NB4 (cell line): ENCODE results near the gene DIS3L2.
"Not testable (repeated sequence)": the region's sequence is repeated elsewhere in the genome, so short reads cannot be mapped to it uniquely, and the experiment has no call there.

ENCODE experiments used
- DNase-seq: peaks from one replicate; pipeline ENCODE4 v3.0.0; 2010; ENCODE audit warnings: low read depth
- H3K4me3 ChIP-seq: one replicate; pipeline ENCODE4 v1.5.1; 2011; ENCODE audit warnings: mild to moderate bottlenecking, low read depth, low read length, moderate library complexity
- CTCF ChIP-seq: IDR thresholded peaks from one replicate; pipeline ENCODE4 v1.5.1; 2012; ENCODE audit warnings: low read depth, low read length
- MAX ChIP-seq: IDR thresholded peaks from 2 replicates; pipeline ENCODE4 v1.6.1; 2011; ENCODE audit warnings: low read depth, low read length
- MYC ChIP-seq: IDR thresholded peaks from 2 replicates; pipeline ENCODE4 v1.6.1; 2011; ENCODE audit warnings: low read depth, low read length
- POLR2A ChIP-seq: IDR thresholded peaks from 2 replicates; pipeline ENCODE4 v1.6.1; 2011; ENCODE audit warnings: mild to moderate bottlenecking; ENCODE audit not compliant: insufficient read length; ENCODE audit errors: extremely low read depth

The DIS3L2 gene

GRCh38 chr2:232027530-232027929, 66.0 kb downstream of the DIS3L2 start:
- TF ChIP-seq POLR2A = no peak
- no peak for TF ChIP-seq MYC
- TF ChIP-seq MAX = no peak
- no peak for TF ChIP-seq CTCF
- H3K4me3 ChIP-seq = no peak overlapping the region
- DNase-seq = no peak

- no peak for TF ChIP-seq CTCF
- TF ChIP-seq MYC = no peak
- no peak for TF ChIP-seq POLR2A
- TF ChIP-seq MAX = no peak
- DNase-seq = no peak
- H3K4me3 ChIP-seq = no peak overlapping the region
These were observed 66.6 kb downstream of the DIS3L2 start for GRCh38 chr2:232028071-232028470.

- H3K4me3 ChIP-seq = no peak overlapping the region
- no peak for DNase-seq
- TF ChIP-seq CTCF (no peak), POLR2A (no peak), MYC (no peak), MAX (no peak)
These were observed 67.1 kb downstream of the DIS3L2 start for GRCh38 chr2:232028631-232029030.

GRCh38 chr2:232029346-232029745, 67.8 kb downstream of the DIS3L2 start:
- DNase-seq = no peak
- H3K4me3 ChIP-seq = no peak overlapping the region
- TF ChIP-seq POLR2A = no peak
- TF ChIP-seq MYC = no peak
- TF ChIP-seq MAX = no peak
- TF ChIP-seq CTCF = no peak

GRCh38 chr2:232030229-232030628, 68.7 kb downstream of the DIS3L2 start:
- no peak for DNase-seq
- TF ChIP-seq POLR2A (no peak), CTCF (peak; percentile 28)
- H3K4me3 ChIP-seq = no peak overlapping the region

- H3K4me3 ChIP-seq, DNase-seq: not testable (repeated sequence)
These were observed 73.8 kb downstream of the DIS3L2 start for GRCh38 chr2:232035292-232035691.

GRCh38 chr2:232036876-232037275, 75.4 kb downstream of the DIS3L2 start:
- not testable (repeated sequence) for H3K4me3 ChIP-seq, DNase-seq
